H9 (cell line): Measurements from ENCODE around the gene DIP2A. TPM values are rescaled to one million over a fixed set of nuclear protein-coding genes. Genes with fewer than 3 reads are reported as not detected.

Experiments used
- DNase-seq: peaks from one replicate; pipeline ENCODE4 v3.0.0-alpha.2; 2017
- H2AFZ ChIP-seq: one replicate; pipeline ENCODE4 v1.6.1; 2013; ENCODE audit warnings: mild to moderate bottlenecking, low read length, control low read depth, moderate library complexity
- H2AK5ac ChIP-seq: 2 replicates; pipeline ENCODE4 v1.6.1; 2013; ENCODE audit warnings: low read length, control low read depth, mixed read lengths; ENCODE audit not compliant: insufficient read length
- H2BK120ac ChIP-seq: one replicate; pipeline ENCODE4 v1.6.1; 2013; ENCODE audit warnings: low read depth, mild to moderate bottlenecking, low read length, control low read depth, inconsistent platforms; ENCODE audit not compliant: poor library complexity, severe bottlenecking
- H2BK12ac ChIP-seq: 2 replicates; pipeline ENCODE4 v1.6.1; 2013; ENCODE audit warnings: low read length, control low read depth, mixed read lengths, low read depth; ENCODE audit not compliant: insufficient read length
- H2BK15ac ChIP-seq: 2 replicates; pipeline ENCODE4 v1.6.1; 2013; ENCODE audit warnings: low read depth, low read length, control low read depth
- H2BK20ac ChIP-seq: one replicate; pipeline ENCODE4 v1.6.1; 2013; ENCODE audit warnings: low read depth, mild to moderate bottlenecking, low read length, control low read depth, inconsistent platforms; ENCODE audit not compliant: poor library complexity, severe bottlenecking
- H2BK5ac ChIP-seq: 2 replicates; pipeline ENCODE4 v1.6.1; 2013; ENCODE audit warnings: low read length, control low read depth, mixed read lengths; ENCODE audit not compliant: insufficient read length
- H3K14ac ChIP-seq: 2 replicates; pipeline ENCODE4 v1.6.1; 2013; ENCODE audit warnings: low read length, control low read depth; ENCODE audit not compliant: insufficient read depth
- H3K18ac ChIP-seq: 2 replicates; pipeline ENCODE4 v1.6.1; 2013; ENCODE audit warnings: low read depth, mild to moderate bottlenecking, mixed read lengths, low read length, control low read depth; ENCODE audit not compliant: insufficient read length
- H3K23ac ChIP-seq: 2 replicates; pipeline ENCODE4 v1.6.1; 2013; ENCODE audit warnings: low read length, control low read depth, mixed read lengths, low read depth; ENCODE audit not compliant: insufficient read length
- H3K23me2 ChIP-seq: 2 replicates; pipeline ENCODE4 v1.6.1; 2013; ENCODE audit warnings: low read depth, mild to moderate bottlenecking, mixed read lengths, low read length, control low read depth; ENCODE audit not compliant: insufficient read length, poor library complexity, severe bottlenecking
- H3K27ac ChIP-seq: 2 replicates; pipeline ENCODE4 v1.5.1; 2013; ENCODE audit warnings: low read length, control low read depth, mixed read lengths, low read depth; ENCODE audit not compliant: insufficient read length
- H3K27me3 ChIP-seq: 2 replicates; pipeline ENCODE4 v1.6.1; 2013; ENCODE audit warnings: low read length, control low read depth, inconsistent platforms; ENCODE audit not compliant: insufficient read depth
- H3K4ac ChIP-seq: 2 replicates; pipeline ENCODE4 v1.6.1; 2013; ENCODE audit warnings: low read depth, mild to moderate bottlenecking, control low read depth, inconsistent platforms, low read length, moderate library complexity
- H3K4me1 ChIP-seq: 2 replicates; pipeline ENCODE4 v1.6.1; 2013; ENCODE audit warnings: low read length, control low read depth, inconsistent platforms; ENCODE audit not compliant: insufficient read depth
- H3K4me2 ChIP-seq: 2 replicates; pipeline ENCODE4 v1.6.1; 2013; ENCODE audit warnings: low read length, control low read depth, mixed read lengths; ENCODE audit not compliant: insufficient read length, insufficient read depth
- H3K56ac ChIP-seq: 2 replicates; pipeline ENCODE4 v1.6.1; 2013; ENCODE audit warnings: low read depth, mild to moderate bottlenecking, mixed read lengths, low read length, control low read depth; ENCODE audit not compliant: insufficient read length
- H3K79me1 ChIP-seq: 2 replicates; pipeline ENCODE4 v1.6.1; 2013; ENCODE audit warnings: low read depth, mild to moderate bottlenecking, moderate library complexity, low read length, control low read depth, inconsistent platforms; ENCODE audit not compliant: insufficient read depth, poor library complexity, severe bottlenecking
- H3K79me2 ChIP-seq: 2 replicates; pipeline ENCODE4 v1.6.1; 2013; ENCODE audit warnings: low read length, control low read depth, inconsistent platforms; ENCODE audit not compliant: insufficient read depth
- H3K9ac ChIP-seq: 2 replicates; pipeline ENCODE4 v1.6.1; 2013; ENCODE audit warnings: low read length, control low read depth, mixed read lengths; ENCODE audit not compliant: insufficient read length; ENCODE audit errors: extremely low read depth
- H3K9me3 ChIP-seq: one replicate; pipeline ENCODE4 v1.6.1; 2013; ENCODE audit warnings: low read depth, low read length, inconsistent platforms; ENCODE audit not compliant: control insufficient read depth
- H3T11ph ChIP-seq: one replicate; pipeline ENCODE4 v1.6.1; 2013; ENCODE audit warnings: mild to moderate bottlenecking, low read length, control low read depth, inconsistent platforms
- H4K20me1 ChIP-seq: one replicate; pipeline ENCODE4 v1.6.1; 2013; ENCODE audit not compliant: control insufficient read depth, insufficient read length, insufficient read depth
- H4K5ac ChIP-seq: 2 replicates; pipeline ENCODE4 v1.6.1; 2013; ENCODE audit warnings: low read depth, mild to moderate bottlenecking, mixed read lengths, low read length, control low read depth; ENCODE audit not compliant: insufficient read length
- H4K8ac ChIP-seq: replicated peaks from 2 replicates; pipeline ENCODE4 v1.6.1; 2013; ENCODE audit warnings: low read length, control low read depth, mixed read lengths, low read depth; ENCODE audit not compliant: insufficient read length
- H4K91ac ChIP-seq: 2 replicates; pipeline ENCODE4 v1.6.1; 2013; ENCODE audit warnings: low read depth, mild to moderate bottlenecking, moderate library complexity, mixed read lengths, low read length, control low read depth; ENCODE audit not compliant: insufficient read length
- H3K27ac Mint-ChIP-seq, 3 experiments: 2 replicates in 2 of 3; 3 replicates in 1 of 3; pipeline ENCODE4 v1.8.0; 2020 to 2021; ENCODE audit warnings: mixed read lengths in 3 of 3, mild to moderate bottlenecking in 1 of 3, moderate library complexity in 1 of 3
- H3K27me3 Mint-ChIP-seq: 2 replicates; pipeline ENCODE4 v1.8.0; 2021; ENCODE audit warnings: low read depth, mild to moderate bottlenecking, moderate library complexity, mixed read lengths
- H3K36me3 Mint-ChIP-seq, 3 experiments: 2 replicates in 2 of 3; 3 replicates in 1 of 3; pipeline ENCODE4 v1.8.0; 2020 to 2021; ENCODE audit warnings: low read depth in 3 of 3, mixed read lengths in 3 of 3; ENCODE audit not compliant: insufficient read depth in 1 of 3
- H3K4me1 Mint-ChIP-seq, 2 experiments: 2 replicates each; pipeline ENCODE4 v1.8.0; 2020; ENCODE audit warnings: mixed read lengths in 2 of 2
- H3K4me3 Mint-ChIP-seq, 2 experiments: 2 replicates in 1 of 2; 3 replicates in 1 of 2; pipeline ENCODE4 v1.8.0; 2020 to 2021; ENCODE audit warnings: mild to moderate bottlenecking in 2 of 2, mixed read lengths in 2 of 2, moderate library complexity in 1 of 2
- H3K9me3 Mint-ChIP-seq, 2 experiments: 2 replicates in 1 of 2; 3 replicates in 1 of 2; pipeline ENCODE4 v1.8.0; 2020; ENCODE audit warnings: mild to moderate bottlenecking in 2 of 2, mixed read lengths in 2 of 2, moderate library complexity in 1 of 2
- CTCF ChIP-seq: fragments of 200-600 bp; sonication (generic); conservative IDR thresholded peaks from 3 replicates; pipeline ENCODE4 v1.8.0; 2021; ENCODE audit warnings: antibody characterized with exemption, mild to moderate bottlenecking
- WGBS: extraction: QIAGEN DNeasy Blood & Tissue Kit; methylation state at CpG from one replicate; pipeline ENCODE4 v1.1.7; 2013; ENCODE audit warnings: missing lambda C conversion rate, low lambda C conversion rate, mixed read lengths; ENCODE audit not compliant: insufficient read length; ENCODE audit errors: extremely low coverage; 5-methylcytosine and 5-hydroxymethylcytosine counted together
- total RNA-seq: library from RNA; stranded (reverse); gene quantifications from 2 replicates; pipeline ENCODE4 v1.2.1, GENCODE V29; 2021

Gene DIP2A
- total RNA-seq, 1 experiment from 2014 or later = 25.2 TPM

DNA sequence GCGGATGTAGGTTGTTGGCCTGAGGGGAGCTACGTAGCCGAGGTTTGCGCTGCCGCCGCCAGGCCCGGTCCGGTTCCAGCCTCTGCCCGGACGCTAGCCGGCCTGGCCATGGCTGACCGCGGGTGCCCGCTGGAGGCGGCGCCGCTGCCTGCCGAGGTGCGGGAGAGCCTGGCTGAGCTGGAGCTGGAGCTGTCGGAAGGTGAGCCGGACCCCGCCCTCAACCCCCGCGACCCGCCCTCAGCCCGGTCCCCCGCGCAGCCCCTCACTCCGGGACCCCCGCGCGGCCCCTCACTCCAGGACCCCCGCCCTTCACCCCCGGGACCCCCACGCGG, 299 bp downstream of the DIP2A start:
- Histone ChIP-seq H3K9me3 (no peaks in the 10 kb centered on the region), H2AK5ac (no peak overlapping the region), H3K18ac (no peak overlapping the region), H3K4me2 (peak overlapping the region; percentile 19), H3K14ac (peak overlapping the region; percentile 54; the same call in 1 of the 2 replicates), H2AFZ (no peak overlapping the region), H4K8ac (no peak overlapping the region), H3K27me3 (no peaks in the 10 kb centered on the region), H3T11ph (no peak overlapping the region), H4K5ac (no peak overlapping the region), H3K23me2 (peaks cover 8% of the 10 kb centered on the region), H4K20me1 (no peaks in the 10 kb centered on the region), H3K79me1 (no peaks in the 10 kb centered on the region), H3K56ac (no peak overlapping the region), H2BK15ac (no peak overlapping the region), H4K91ac (no peak overlapping the region), H3K4me1 (no peaks in the 10 kb centered on the region), H2BK120ac (no peak overlapping the region), H2BK12ac (no peak overlapping the region), H2BK5ac (no peak overlapping the region), H3K23ac (no peak overlapping the region), H3K4ac (no peak overlapping the region), H3K27ac (no peak overlapping the region), H2BK20ac (no peak overlapping the region), H3K9ac (peak overlapping the region; percentile 34), H3K79me2 (no peaks in the 10 kb centered on the region; the same call in 1 of the 2 replicates)
- Mint-ChIP-seq H3K36me3 (peaks cover 3 to 31% (median 30%) of the 10 kb centered on the region in 3 experiments), H3K4me1 (peaks cover 11 to 21% of the 10 kb centered on the region in 2 experiments), H3K27me3 (no peaks in the 10 kb centered on the region), H3K4me3 (peak overlapping the region; percentile 83 to 91), H3K27ac (no peak overlapping the region), H3K9me3 (no peaks in the 10 kb centered on the region; a peak in 1 of 5 replicates)
- no peak for TF ChIP-seq CTCF
- WGBS = no CpG with 5 or more reads among the region's 36 CpGs
- DNase-seq = no peak
